Heart left ventricle (tissue), 16 donors: ENCODE measurements around the gene COL27A1. TPM values are rescaled to one million over a fixed set of nuclear protein-coding genes. Genes with fewer than 3 reads are reported as not detected.

Experiments
- ATAC-seq, 4 donors: fragments of 200-7000 bp; cut with Tn5 transposase; one replicate each; pipeline ENCODE4 v1.9.1; 2020 to 2022; ENCODE audit warnings: moderate library complexity in 4 of 4, mild to moderate bottlenecking in 3 of 4, moderate number of reproducible peaks in 1 of 4
- DNase-seq, 5 donors: peaks; one replicate each; pipeline ENCODE4 v3.0.0-alpha.2; 2020
- H3K27ac ChIP-seq, 12 donors: fragments of 200-600 bp; sonication (generic) in 4 of 12; one replicate each; pipeline versions ENCODE4 v1.5.0 to v1.8.0; 2016 to 2022; ENCODE audit warnings: mild to moderate bottlenecking in 2 of 12
- H3K27me3 ChIP-seq, 9 donors: fragments of 200-600 bp; sonication (generic) in 2 of 9; one replicate each; pipeline versions ENCODE4 v1.5.1 to v1.8.0; 2016 to 2022; ENCODE audit warnings: mild to moderate bottlenecking in 3 of 9
- H3K36me3 ChIP-seq, 9 donors: fragments of 200-600 bp; sonication (generic) in 2 of 9; one replicate each; pipeline versions ENCODE4 v1.5.0 to v1.8.0; 2018 to 2022; ENCODE audit warnings: mild to moderate bottlenecking in 2 of 9
- H3K4me1 ChIP-seq, 12 donors: fragments of 200-600 bp; sonication (generic) in 4 of 12; one replicate each; pipeline versions ENCODE4 v1.5.0 to v1.8.0; 2016 to 2022; ENCODE audit warnings: mild to moderate bottlenecking in 3 of 12
- H3K4me3 ChIP-seq, 12 donors: fragments of 200-600 bp; sonication (generic) in 4 of 12; one replicate each; pipeline versions ENCODE4 v1.5.0 to v1.8.0; 2017 to 2022; ENCODE audit warnings: mild to moderate bottlenecking in 9 of 12, moderate library complexity in 4 of 12
- H3K9me3 ChIP-seq, 12 donors: fragments of 200-600 bp; sonication (generic) in 4 of 12; one replicate each; pipeline versions ENCODE4 v1.5.0 to v1.8.0; 2016 to 2022; ENCODE audit warnings: mild to moderate bottlenecking in 1 of 12
- POLR2A ChIP-seq, 2 donors: fragments of 450-650 bp; IDR thresholded peaks; one replicate each; pipeline ENCODE4 v1.6.1; 2017; ENCODE audit warnings: antibody characterized with exemption in 2 of 2, mild to moderate bottlenecking in 2 of 2, moderate library complexity in 2 of 2
- WGBS, 4 donors: extraction: QIAGEN DNeasy Blood & Tissue Kit in 2 of 4; methylation state at CpG; one replicate each; pipeline versions ENCODE4 v1.1.5 to v1.1.7; 2013 to 2018; 5-methylcytosine and 5-hydroxymethylcytosine counted together
- intact Hi-C, 10 donors: fragments of 100-400 bp; cut with DNase I; formaldehyde crosslinking; loops; one replicate each; pipeline versions ENCODE4 v1.11.1 to v1.14.2; 2022
- long read RNA-seq, 3 donors: library from polyadenylated mRNA; unstranded; transcript quantifications; one replicate each; pipeline ENCODE4 v2.0.0, GENCODE V29; 2020 to 2021
- polyA plus RNA-seq, 2 donors: library from polyadenylated mRNA; stranded (reverse); fragments of 200-250 nt; gene quantifications; one replicate each; pipeline ENCODE4 v1.2.3, GENCODE V29; 2013
- total RNA-seq, 9 donors: library from RNA; depleted of rRNA in 2 of 9; stranded (reverse); fragments of >200 nt in 2 of 9; fragmentation: NEBNext Ultra II Directional in 3 of 9; extraction: Animal tissue kit (Norgen Biotek cat#: 25700) in 3 of 9; gene quantifications; one replicate each; pipeline versions ENCODE4 v1.1.0 to v1.2.4, GENCODE V29; 2016 to 2023
- TF ChIP-seq, protein P1 (sequence below), 12 donors: fragments of 200-600 bp; sonication (generic) in 4 of 12; IDR thresholded peaks; one replicate each; pipeline versions ENCODE4 v1.5.0 to v1.8.0; 2018 to 2022; ENCODE audit warnings: antibody characterized with exemption in 12 of 12, mild to moderate bottlenecking in 5 of 12
- donor health status: ischemic (EF 13 %, LVEDD 7.1; RV severe dilation, severe dysfunction).
- donor health status: healthy with polysubstance abuse.
- donor health status: DM: no; HTN: yes; CAD: no.
- donor health status: DM: no; HTN: no; CAD: no.
- donor health status: ischemic (EF 25% LVEDD 6.9; RV normal size, moderate dysfunction).
- donor health status: ischemic (EF 25% LVEDD 5.7; RV mildly dilated, moderate dysfunction).
- donor health status: healthy.
- donor health status: DM: yes; HTN: yes; CAD: no.
- donor health status: ischemic (EF 35%, LVEDD 5.7; RV mildly dilated, moderate dysfunction).
- donor health status: nonischemic (EF 11% LVEDD 7.7; RV severe dilation, severe dysfunction).
- donor health status: DM: yes; HTN: yes; CAD: no.
- donor health status: PGD.
- donor health status: ischemic (EF 29% LVEDD 5.4; RV normal size, mild dysfunction).
- donor health status: nonischemic (EF 23%, LVEDD 6.1; RV moderate dilation, normal function).

COL27A1 gene
- total RNA-seq: 10 to 100 TPM in 1 of 9 donors, 1 to 10 TPM in 8; 2.3 to 10.8 (median 5.2) TPM
- 10 to 100 TPM in 1 of 2 donors, 1 to 10 TPM in 1; 2.7 to 14.2 TPM for polyA plus RNA-seq
- long read RNA-seq, donor 1, partial matches to known transcripts: 2 of 3 reads
- long read RNA-seq, donor 1, other reads (novel, unspliced or antisense): 1 of 3 reads
- long read RNA-seq, donor 2, partial matches to known transcripts: 1 of 4 reads
- long read RNA-seq, donor 2, other reads (novel, unspliced or antisense): 3 of 4 reads
- long read RNA-seq, donor 3, partial matches to known transcripts: 3 of 4 reads
- long read RNA-seq, donor 3, other reads (novel, unspliced or antisense): 1 of 4 reads

DNA sequence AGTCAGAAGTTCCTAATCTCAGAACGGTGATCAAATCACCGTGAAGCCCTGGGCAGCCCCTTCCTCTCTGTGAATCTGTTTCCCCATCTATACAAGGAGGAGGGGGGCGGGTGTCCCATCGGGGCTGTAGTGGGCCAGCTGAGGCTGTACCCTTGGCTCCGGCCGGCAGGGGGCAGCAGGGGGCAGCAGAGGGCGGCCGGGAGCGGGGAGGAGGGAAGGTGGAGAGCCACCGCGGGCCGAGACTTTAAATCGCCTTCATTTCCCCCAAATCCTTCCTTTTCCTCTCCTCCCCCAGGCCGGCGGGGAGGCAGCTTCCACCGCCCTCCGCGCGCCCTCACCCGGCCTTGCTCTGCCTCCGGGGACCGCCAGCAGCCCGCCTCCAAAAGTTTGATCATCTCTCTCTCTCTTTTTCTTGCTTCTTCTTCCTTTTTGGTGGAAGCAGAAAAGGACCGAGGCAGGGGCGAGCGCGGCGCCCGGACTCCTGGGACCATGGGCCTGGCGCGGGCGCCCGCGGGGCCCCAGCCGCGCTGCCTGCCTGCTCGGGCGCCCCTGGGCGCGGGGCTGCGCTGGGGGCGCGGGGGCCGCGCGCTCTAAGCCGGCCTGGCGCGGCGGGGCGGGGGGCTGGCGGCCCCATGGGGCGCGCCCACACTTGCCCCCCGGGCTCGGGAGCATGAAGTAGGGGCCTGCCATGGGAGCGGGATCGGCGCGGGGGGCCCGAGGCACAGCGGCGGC, at the start of gene COL27A1:
Gene COL27A1, plus strand, starts transcription at position 275 of the 732 bp plus-strand sequence. Its CDS starts 414 bp downstream, at position 689.
- intact Hi-C loops: loop anchor here (1.0 to 10.0 kb wide), 15 partner anchors 47 to 137 kb away; no protein-coding TSS in a partner anchor
- no peak for TF ChIP-seq POLR2A (IDR thresholded peaks at IDR 0.05)
- TF ChIP-seq, protein P1, sequence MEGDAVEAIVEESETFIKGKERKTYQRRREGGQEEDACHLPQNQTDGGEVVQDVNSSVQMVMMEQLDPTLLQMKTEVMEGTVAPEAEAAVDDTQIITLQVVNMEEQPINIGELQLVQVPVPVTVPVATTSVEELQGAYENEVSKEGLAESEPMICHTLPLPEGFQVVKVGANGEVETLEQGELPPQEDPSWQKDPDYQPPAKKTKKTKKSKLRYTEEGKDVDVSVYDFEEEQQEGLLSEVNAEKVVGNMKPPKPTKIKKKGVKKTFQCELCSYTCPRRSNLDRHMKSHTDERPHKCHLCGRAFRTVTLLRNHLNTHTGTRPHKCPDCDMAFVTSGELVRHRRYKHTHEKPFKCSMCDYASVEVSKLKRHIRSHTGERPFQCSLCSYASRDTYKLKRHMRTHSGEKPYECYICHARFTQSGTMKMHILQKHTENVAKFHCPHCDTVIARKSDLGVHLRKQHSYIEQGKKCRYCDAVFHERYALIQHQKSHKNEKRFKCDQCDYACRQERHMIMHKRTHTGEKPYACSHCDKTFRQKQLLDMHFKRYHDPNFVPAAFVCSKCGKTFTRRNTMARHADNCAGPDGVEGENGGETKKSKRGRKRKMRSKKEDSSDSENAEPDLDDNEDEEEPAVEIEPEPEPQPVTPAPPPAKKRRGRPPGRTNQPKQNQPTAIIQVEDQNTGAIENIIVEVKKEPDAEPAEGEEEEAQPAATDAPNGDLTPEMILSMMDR (IDR thresholded peaks at IDR 0.05): peak; percentile 88 to 96 (median 94)
- ATAC-seq (peak; percentile 85 to 91 (median 88)), DNase-seq (peak; percentile 80 to 91 (median 86))
- peak within 1 kb of the TSS; percentile 58 to 84 (median 67) for H3K4me3 ChIP-seq
- WGBS, 4 donors: 0 to 2% (median 0%) methylated on average over 29 to 63 of the region's 63 CpGs
- peaks cover 0 to 49% (median 14%) of the 10 kb centered on the region in 12 donors for H3K4me1 ChIP-seq
- H3K9me3 ChIP-seq: no peaks in the 10 kb centered on the region
- no peaks in the 10 kb centered on the region for H3K36me3 ChIP-seq
- H3K27ac ChIP-seq: peak within 1 kb of the TSS in 11 of 12 donors; percentile 24 to 77 (median 75)
- H3K27me3 ChIP-seq: peaks cover 0 to 44% (median 17%) of the 10 kb centered on the region in 9 donors

GRCh38 chr9:114107286-114108001, 47.9 kb upstream of the COL27A1 start:
- peaks cover 0 to 4% (median 0%) of the 10 kb centered on the region in 12 donors for H3K9me3 ChIP-seq
- no peak overlapping the region for H3K27ac ChIP-seq
- H3K4me1 ChIP-seq: peaks cover 0 to 10% (median 0%) of the 10 kb centered on the region in 12 donors
- intact Hi-C loops: loop anchor here in 9 of 10 donors (1.0 to 5.0 kb wide), 11 partner anchors 25 to 185 kb away; partner anchors contain the start of gene COL27A1 (in 3 of the 9)
- 66 to 68% (median 68%) methylated on average over 13 of the region's 13 CpGs for WGBS, 4 donors
- H3K4me3 ChIP-seq: no peak overlapping the region
- H3K27me3 ChIP-seq: peaks cover 0 to 7% (median 0%) of the 10 kb centered on the region in 9 donors
- ATAC-seq (peak in 1 of 4 donors; percentile 17), DNase-seq (no peak)
- H3K36me3 ChIP-seq: no peaks in the 10 kb centered on the region
- TF ChIP-seq, protein P1 (IDR thresholded peaks at IDR 0.05): no peak

GRCh38 chr9:114108016-114108833, 47.1 kb upstream of the COL27A1 start:
- Histone ChIP-seq H3K36me3 (no peaks in the 10 kb centered on the region), H3K27me3 (no peaks in the 10 kb centered on the region), H3K27ac (no peak overlapping the region), H3K4me1 (peaks cover 0 to 18% (median 2%) of the 10 kb centered on the region in 12 donors), H3K4me3 (no peak overlapping the region), H3K9me3 (no peaks in the 10 kb centered on the region)
- TF ChIP-seq, protein P1 (IDR thresholded peaks at IDR 0.05): peak; percentile 87 to 97 (median 90)
- TF ChIP-seq POLR2A (IDR thresholded peaks at IDR 0.05): no peak
- ATAC-seq (peak; percentile 89 to 98 (median 97)), DNase-seq (peak; percentile 77 to 89 (median 80))
- intact Hi-C loops: loop anchor here in 9 of 10 donors (1.0 to 5.0 kb wide), 11 partner anchors 26 to 184 kb away; partner anchors contain the start of gene COL27A1 (in 3 of the 9)
- WGBS, 4 donors: 41 to 74% (median 43%) methylated on average over 14 to 28 of the region's 28 CpGs
